IPS-NIHi7 (cell line): ENCODE results near the gene C1QTNF1.

Source experiments
- DNase-seq: peaks from one replicate; pipeline ENCODE4 v3.0.0; 2012; ENCODE audit warnings: mixed read lengths; ENCODE audit errors: extremely low spot score

The C1QTNF1 gene

DNA sequence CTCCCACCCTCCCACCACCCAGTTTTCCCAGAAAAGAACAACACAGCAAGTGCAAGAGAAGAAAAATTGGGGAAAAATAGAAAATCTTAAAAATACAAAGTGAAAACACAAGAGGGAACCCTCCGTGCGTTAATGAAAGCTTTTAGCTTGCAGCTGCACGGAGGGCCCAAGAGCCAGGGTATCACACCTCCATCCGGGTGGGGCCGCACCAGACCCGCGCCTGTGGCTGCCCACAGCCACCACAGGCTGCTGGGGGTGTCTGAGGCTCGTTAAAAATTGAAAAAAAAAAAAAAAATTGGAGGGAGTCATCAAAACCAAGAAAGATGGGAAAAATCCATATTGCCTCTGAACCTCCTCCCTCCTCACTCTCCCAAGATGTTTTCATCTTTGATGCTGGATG, 69.3 kb downstream of the C1QTNF1 start:
- no peak for DNase-seq

DNA sequence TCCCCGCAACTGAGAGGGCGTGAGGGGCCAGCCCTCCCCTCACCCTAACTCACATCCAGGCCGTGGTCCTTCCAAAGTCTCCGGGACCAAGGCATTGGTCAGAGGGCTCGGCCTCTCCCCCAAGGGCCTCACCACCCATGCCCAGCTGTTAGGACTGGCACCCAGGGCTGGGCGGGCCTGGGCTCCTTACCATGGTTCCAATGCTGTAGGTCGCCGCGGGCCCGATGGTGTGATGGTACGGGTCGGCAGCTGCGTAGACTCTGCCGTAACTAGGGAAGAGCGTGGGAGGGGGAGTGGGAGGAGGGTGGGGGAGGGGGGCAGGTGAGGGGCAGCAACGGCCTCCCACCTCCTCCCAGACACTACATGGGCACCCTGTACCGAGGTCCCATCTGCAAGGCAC, 70.3 kb downstream of the C1QTNF1 start:
- no peak for DNase-seq

DNA sequence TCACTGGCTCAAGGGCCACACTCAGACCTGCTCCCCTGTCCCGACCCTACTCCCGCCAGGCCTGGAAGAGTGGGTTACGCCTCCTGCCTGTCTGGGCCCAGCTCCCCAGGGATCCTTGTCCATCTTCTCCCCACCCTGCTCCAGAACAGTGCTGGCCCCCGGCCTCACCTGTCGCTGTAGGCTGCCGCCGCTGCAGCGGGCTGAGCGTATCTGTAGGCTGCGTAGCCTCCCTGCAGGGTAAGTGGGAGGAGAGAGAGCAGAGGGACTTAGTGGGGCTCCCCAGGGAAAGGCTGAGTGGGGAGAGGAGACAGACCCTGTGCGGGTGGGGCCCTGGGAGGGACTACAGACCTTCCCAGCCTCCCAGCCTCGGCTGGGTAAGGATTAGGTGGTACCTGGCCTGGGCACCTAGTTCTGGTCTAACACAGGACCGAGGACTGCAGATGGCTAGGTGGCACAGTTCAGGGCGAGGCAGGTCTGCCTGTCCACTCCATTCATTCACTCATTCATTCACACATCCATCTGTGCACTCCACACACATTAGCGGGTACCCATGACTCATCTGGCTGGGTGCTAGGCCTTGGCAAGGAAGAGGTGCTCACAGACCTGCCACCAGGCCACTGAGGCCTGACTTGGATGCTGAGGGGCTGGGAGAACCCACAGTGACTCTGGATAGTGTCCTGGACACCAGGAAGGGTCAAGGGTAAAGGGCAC, 71.5 kb downstream of the C1QTNF1 start:
- no peak for DNase-seq

DNA sequence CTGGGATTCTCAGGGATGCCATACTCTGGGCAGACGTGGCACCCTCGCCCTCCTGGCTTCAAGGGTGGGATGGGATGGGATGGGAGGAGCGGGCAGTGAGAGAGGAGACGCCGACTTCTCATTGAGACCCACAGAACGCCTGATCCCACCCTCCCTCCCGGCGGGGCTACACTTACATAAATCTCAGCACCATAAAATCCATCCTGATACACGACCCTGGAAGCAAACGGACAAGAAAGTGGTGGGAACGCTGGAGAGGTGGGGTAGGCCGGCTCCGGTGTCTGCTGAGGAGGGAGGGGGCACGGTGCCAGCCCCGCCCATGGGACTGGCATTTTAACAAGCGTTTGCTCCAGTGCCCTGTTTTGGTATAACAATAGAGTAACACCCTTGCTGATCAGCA, 72.5 kb downstream of the C1QTNF1 start:
- no peak for DNase-seq

DNA sequence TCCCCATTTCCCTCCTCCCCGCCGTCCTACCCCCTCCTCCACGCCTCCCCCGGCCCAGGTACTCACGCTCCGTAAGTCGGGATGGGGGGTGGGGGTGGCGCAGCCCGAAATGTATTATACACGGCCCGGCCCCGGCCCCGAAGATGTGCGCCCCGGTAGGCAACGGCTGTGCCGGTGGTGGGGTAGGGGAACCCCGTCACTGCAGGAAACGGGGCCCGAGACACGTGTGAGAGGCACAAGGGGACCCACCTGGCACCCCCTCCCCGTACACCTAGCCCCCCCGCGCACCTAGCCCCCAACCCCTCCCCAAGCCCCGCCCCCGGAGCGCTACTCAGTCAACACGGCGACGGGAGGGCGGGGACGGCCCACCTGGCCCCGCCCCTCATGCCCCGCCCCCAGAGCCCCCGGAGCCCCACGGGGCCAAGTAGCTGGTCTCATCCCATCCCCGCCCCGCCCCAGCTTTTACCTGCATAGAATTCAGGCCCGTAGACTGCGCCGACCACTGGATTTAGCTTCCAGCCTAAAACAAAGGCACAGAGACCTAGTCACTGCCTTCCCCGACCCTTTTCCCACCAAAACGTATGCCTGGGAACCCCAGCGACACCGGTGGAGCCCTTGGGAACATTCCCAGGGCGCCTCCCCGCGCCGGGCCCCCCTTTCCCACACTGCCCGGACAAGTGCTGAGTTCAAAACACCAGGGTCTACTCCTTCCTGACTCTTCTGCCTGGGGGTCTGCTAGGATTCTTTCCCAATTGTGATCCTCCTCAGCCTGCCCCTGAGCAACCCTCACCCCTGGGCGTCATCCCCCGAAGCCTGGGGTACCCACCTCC, 73.5 kb downstream of the C1QTNF1 start:
- DNase-seq: peak; percentile 83

DNA sequence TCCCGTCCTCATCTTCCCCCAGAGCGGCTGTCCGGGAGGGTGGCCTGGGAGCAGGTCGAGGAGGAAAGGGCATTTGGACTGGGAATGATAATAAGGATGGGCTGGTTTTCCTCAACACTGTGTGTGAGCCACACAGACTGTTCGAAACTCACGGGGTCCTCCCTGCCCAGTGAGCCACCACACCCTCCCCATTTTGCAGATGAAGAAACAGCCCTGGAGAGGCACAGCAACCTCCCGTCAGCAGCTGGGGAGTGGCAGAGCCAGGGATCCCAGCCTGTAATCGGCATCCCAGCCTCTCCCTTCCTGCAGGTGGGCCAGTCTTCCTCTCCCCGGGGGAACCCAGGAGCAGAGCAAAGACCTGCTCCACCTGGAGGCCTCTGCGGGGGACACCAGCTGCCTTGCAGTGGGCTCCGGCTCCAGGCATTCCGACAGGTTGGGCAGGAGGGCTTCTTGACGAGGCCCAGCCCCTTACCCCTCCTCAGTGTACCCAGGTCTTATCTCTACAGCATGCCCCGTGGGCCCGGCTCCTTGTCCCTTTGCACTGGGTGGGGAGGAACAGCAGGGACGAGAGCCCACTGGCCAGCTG, 74.4 kb downstream of the C1QTNF1 start:
- no peak for DNase-seq
